ENCODE data around the gene VWA3A. TPM values are rescaled to one million over a fixed set of nuclear protein-coding genes. Genes with fewer than 3 reads are reported as not detected.
"Not testable (repeated sequence)": the region's sequence is repeated elsewhere in the genome, so short reads cannot be mapped to it uniquely, and the experiment has no call there.

VWA3A gene, protein sequence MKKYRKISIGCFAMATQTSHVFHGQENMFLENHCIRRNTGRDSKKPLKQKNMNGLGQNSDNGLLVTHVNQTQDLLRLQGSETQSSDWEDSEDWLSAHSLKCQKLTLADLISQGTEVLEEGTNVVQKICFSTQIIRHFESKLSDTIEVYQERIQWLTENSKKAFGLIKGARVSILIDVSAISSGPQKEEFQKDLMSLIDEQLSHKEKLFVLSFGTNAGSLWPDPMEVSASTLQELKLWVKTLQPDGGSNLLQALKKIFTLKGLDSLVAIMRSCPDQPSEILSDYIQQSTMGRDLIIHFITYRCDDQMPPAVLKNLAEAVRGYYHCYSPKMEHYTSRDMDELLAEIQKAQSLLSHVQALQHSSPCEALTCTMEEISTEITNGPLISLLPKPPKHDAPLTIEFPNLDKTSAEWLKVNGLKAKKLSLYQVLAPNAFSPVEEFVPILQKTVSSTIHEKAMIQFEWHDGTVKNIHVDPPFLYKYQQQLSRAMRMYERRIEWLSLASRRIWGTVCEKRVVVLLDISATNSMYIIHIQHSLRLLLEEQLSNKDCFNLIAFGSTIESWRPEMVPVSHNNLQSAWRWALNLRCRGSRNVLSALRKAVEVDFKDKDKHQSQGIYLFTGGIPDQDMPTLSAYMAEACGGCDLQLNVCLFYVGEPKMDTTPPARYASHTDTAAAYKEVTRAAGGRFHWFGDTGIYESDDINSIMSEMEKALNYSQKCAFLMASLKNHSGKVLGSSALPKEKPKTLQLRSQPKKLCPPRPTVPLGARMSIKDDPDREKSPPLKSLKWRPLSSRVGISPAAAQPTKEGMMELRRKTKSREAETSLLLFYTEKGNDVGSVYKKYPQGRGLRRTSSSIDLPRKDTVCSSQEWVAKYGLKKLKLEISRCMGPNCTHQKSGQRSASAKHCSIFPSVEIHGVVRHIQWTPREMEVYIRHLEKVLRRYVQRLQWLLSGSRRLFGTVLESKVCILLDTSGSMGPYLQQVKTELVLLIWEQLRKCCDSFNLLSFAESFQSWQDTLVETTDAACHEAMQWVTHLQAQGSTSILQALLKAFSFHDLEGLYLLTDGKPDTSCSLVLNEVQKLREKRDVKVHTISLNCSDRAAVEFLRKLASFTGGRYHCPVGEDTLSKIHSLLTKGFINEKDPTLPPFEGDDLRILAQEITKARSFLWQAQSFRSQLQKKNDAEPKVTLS
- not detected for total RNA-seq
- long read RNA-seq, donor 1 = 0 reads
- long read RNA-seq, donor 2 = 0 reads

DNA sequence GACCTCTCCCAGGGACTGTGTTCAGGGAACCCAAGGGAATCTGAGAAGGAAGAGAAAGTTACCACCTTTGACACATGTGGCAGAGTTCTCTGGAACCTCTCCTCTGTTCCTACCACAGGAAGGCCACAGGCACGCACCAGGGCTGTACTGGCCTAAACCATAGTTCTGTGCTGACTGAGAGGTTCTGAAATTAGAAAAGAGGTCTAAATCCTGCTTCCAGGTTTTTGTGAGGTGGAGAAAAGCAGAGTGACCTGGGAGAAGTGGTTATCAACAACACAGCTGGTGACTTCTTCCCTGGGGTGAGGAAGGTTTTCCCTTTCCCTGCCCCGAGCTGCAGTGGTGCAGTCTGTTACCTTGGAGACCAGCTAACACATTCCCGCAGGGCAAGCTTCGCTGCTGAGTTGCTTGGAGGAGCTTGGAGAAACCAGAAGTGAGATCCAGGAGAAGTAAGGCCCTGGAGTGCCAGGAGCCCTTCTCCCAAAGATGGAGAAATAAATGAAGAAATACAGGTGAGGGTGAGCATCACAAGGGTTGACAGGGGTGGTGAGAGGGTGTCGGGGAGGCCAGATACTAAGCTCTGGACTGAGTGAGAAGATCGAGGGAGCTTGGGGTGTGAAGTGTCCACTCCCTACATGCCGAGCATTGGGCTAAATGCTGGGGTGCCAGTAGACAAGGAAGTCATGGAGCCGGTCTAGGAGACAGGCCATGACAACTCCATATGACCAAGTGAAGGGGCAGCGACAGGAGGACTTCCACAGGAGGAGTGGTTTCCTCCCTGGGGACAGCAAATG is at the start of gene VWA3A:
Gene VWA3A (plus strand): TSS at position 399 of the 791 bp plus-strand sequence. CDS start 97 bp downstream, at position 496.
- intact Hi-C loops (cut with DNase I) = no loop called here
- DNase-seq (ENCODE audit: low spot score) = no peak

DNA sequence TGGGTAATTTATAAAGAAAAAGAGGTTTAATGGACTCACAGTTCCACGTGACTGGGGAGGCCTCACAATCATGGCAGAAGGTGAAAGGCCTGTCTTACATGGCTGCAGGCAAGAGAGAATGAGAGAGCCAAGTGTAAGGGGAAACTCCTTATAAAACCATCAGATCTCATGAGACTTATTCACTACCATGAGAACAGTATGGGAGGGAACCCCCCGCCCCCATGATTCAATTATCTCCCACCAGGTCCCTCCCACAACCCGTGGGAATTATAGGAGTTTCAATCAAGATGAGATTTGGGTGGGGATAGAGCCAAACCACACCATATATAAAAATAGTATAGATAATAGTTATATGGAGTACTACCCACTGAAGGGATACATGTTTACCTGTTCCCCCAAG is 48.5 kb upstream of the VWA3A start:
- DNase-seq (ENCODE audit: low spot score); intact Hi-C loops (cut with DNase I): not testable (repeated sequence)

DNA sequence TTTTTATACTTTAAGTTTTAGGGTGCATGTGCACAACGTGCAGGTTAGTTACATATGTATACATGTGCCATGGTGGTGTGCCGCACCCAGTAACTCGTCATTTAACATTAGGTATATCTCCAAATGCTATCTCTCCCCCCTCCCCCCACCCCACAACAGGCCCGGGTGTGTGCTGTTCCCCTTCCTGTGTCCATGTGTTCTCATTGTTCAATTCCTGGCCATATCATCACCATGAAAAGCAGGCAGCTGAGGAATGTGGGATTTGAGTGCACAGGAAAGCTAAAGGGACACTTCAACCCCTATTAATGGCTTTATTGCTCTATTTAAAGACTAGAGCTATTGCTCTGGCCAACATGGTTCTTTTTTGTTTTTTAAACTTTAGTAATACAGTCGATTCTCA is 46.5 kb upstream of the VWA3A start:
- intact Hi-C loops (cut with DNase I); DNase-seq (ENCODE audit: low spot score): not testable (repeated sequence)

DNA sequence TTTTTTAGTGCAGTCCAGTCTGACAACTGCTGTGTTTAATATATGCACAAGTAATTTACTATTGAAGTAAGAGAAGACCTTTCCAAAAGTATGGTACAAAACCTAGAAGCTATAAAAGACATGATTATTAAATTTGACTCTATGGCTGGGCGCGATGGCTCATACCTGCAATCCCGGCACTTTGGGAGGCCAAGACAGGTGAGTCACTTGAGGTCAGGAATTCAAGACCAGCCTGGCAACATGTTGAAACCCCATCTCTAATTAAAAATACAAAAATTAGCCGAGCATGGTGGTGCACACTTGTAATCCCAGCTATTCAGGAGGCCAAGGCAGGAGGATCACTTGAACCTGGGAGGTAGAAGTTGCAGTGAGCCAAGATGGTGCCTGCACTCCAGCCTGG is 41.4 kb upstream of the VWA3A start:
- intact Hi-C loops (cut with DNase I) = no loop called here
- DNase-seq (ENCODE audit: low spot score) = no peak

DNA sequence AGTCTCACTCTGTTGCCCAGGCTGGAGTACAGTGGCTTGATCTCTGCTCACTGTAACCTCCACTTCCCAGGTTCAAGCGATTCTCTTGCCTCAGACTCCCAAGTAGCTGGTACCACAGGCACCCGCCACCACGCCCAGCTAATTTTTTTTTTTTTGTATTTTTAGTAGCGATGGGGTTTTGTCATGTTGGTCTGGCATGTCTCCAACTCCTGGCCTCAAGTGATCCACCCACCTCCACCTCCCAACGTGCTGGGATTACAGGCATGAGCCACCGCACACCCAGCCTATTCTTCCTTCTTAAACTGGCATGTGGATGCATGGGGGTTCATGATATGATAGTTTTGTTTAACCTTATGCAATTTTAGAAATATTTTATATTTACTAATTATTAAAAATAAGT is 39.4 kb upstream of the VWA3A start:
- DNase-seq (ENCODE audit: low spot score) = no peak
- intact Hi-C loops (cut with DNase I) = no loop called here

DNA sequence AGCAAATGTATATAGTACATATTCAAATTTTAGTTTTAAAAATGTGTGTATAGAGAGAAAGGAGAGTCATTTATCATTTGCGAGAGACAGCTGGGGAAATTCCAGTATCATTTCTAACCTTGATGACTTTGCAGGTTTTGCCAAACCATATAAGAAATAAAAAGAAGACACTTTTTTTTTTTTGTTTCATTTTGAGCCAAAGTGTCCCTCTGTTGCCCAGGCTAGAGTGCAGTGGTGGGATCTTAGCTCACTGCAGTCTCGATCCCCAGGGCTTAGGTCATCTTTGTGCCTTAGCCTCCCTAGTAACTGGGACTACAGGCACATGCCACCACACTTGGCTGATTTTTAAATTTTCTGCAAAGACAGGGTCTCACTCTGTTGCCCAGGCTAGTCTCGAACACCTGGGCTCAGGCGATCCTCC is 38.4 kb upstream of the VWA3A start:
- no peak for DNase-seq (ENCODE audit: low spot score)
- intact Hi-C loops (cut with DNase I) = no loop called here

DNA sequence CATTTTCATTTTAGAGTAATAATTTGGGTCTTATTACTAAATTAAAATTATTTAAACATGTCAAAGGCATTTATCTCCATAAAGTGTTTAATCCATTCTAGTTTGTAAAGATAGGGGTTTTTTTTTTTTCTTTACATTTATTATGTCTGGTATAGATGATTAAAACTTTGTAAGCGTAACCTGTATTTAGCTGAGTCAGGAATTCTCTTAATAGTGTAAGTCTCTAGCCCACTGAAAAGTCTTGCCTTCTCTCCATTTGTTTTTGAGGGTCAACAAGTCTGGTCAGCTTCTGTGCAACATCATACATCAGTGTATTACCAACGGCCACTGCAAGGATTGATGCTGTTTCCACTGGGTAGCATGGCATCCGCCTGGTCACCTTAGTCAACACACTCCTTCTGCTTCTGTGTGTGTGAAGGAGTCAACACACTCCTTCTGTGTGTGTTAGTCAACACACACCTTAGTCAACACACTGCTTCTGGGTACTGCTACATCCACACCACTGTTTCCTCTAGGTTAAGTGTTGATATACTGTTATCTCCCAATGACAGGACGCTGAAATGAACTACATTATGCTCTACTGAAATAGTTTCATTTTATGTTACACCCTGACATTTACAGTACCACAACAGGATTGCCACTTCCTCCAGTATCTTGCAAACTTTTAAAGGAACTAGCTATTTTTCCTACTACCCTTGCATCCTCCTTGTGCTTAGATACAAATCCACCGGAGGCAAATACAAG is 37.3 kb upstream of the VWA3A start:
- intact Hi-C loops (cut with DNase I) = no loop called here
- no peak for DNase-seq (ENCODE audit: low spot score)

DNA sequence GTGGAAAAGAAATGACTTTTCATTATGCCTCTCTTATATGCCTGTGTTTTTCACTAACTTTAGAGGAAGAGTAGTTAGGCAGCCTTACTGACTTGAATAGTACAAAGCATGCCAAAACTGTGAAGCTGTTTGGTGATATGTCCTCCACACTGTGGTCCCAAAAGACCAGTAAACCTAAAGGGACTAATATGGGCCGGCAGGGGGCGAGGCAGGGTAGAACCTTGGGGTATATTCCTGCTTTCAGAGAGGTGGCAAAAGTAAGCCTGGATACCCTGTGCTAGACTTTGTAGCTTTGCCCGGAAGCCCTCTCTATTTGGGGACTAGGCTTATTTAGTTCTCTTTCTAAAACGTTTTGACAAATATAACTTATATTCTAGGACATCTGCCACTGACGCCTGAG is 36.5 kb upstream of the VWA3A start:
- no peak for DNase-seq (ENCODE audit: low spot score)
- intact Hi-C loops (cut with DNase I) = no loop called here

DNA sequence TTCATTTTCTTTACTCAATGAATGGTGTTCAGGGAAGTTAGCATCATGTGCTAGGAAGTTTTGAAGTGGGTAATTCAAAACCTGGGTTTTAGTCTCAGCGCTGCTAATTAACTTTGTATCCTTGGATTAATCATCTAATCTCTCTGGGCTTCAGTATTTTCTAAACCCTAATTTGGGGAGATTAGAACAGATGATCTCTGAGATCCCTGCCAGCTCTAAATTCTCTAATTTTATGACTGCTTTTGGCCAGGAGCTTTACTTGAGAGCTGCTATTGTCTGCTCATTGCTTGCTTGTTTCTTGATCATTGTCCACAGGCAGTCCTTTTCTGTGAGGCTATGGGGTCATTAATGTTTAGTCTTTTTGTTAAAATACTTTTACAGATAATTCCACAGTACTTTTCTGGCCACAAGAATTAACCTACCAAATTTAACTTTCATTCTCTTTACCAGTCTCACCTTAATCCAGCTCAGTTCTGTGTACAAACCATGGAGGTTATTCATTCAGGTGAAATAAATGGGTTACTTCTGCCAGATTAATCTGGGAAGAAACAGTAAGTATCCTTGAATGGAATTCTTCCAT is 28.4 kb upstream of the VWA3A start:
- intact Hi-C loops (cut with DNase I) = no loop called here
- no peak for DNase-seq (ENCODE audit: low spot score)

DNA sequence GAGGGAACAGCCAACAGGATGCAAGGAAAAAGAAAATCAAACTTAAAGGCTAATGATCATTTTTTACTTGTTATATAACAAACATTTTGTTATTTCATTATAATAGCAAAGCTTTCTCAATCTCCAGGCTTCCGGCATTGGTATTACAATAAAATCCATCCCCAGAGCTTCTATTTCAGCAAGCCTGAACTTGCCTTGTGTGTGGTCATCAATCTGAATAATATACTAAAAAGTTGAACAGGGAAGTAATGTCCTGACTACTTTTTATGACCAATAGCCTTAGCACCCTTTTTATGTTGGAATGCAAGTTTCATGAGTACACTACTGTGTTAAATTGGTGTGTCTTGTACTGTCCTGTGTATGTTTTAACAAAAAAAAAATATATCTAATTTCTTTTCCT is 27.1 kb upstream of the VWA3A start:
- DNase-seq (ENCODE audit: low spot score) = no peak
- intact Hi-C loops (cut with DNase I) = no loop called here

DNA sequence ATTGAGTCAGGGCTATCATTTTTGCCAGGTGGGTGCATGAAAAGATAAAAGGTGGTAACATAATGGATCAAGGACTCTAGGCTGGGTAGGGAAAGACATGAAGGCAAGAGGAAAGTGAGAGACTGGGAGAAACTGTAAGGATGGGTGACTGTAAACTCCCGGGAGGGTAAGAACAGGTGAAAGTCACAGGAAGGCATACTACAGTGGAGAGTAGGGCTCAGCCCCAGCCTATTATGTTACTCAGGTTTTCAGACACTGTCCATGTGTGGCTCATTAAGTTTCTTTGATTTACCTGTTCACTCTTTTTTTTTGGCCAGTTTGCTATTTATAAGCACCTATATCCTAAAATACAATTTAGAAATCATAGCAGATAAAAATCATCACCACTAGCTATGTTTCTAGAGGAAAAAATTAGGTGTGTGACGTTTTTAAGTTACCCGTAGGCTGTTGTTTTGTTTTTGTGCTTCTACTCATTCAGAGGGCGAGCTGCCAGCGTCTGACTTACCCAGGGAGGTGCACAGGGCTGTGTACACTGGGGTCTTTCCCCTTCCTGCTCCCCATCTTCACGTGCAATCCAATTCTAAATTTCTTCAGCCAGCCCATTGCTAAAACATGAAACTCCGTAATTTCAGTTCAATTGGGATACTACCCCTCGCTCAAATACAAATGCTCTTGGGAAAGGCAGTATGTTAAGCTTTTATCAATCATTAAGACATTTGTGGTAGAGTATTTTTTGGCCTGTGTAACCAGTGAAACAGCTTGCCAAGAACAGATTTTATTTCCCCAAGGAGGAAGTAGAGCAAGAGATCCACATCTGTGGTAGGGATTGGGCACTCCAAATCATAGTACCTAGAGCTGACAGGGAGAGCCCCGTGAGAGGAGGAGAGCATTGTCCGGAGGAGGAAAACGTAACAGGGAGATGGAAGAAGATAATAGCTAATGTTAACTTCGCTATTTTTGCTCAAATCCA is 21.7 kb upstream of the VWA3A start:
- intact Hi-C loops (cut with DNase I) = loop anchor here in 1 of 2 donors (10.0 kb wide), 1 partner anchor 66 kb away; the partner anchor contains the start of genes MOSMO and PDZD9
- DNase-seq (ENCODE audit: low spot score) = no peak

DNA sequence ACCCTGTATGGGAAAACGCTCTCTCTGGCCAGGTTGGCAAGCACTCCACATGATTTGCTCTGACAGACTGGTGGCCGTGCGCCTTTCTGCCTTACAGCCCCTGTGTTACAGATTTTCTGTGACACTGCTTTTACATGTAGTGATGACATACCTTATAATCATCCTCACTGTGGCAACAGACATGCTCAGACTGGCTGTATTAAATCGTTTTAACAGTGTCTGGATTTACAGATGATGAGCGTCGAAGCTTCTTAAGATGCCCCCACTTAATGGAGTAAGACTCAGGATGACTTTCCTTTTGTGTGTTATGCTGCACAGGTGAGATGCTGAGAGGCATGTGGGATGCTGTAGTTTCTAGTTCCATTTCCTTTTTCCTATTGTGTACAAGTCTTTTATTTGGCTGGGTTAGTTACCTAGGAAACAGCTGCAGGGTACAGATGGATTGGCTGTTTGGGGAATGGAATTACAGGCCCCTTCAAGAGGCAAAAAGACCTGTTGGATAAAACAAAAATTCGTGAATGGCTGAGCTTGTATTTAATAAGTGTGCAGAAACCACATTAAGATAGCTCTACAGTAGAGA is 20.9 kb upstream of the VWA3A start:
- intact Hi-C loops (cut with DNase I) = loop anchor here in 1 of 2 donors (10.0 kb wide), 1 partner anchor 67 kb away; the partner anchor contains the start of genes MOSMO and PDZD9
- DNase-seq (ENCODE audit: low spot score) = no peak

DNA sequence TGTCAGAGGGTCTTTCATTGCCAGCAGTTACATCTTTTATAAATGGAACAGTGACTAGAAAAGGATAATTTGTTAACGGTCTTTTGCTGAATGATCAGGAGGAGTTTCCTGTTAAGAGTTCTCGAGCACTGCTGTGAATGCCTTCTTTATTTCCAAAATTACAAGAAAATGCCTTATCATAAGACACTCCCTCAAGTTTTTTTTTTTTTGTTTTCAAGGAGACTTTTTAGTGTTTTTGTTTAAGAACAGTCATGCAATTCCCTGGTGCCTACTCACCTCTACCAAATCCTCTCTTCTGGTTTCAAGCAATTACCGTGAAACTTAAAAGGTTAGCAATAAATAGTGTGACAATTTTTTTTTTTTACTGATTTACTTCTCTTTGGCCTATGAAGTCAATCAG is 19.0 kb upstream of the VWA3A start:
- intact Hi-C loops (cut with DNase I) = loop anchor here in 1 of 2 donors (10.0 kb wide), 1 partner anchor 69 kb away; the partner anchor contains the start of genes MOSMO and PDZD9

DNA sequence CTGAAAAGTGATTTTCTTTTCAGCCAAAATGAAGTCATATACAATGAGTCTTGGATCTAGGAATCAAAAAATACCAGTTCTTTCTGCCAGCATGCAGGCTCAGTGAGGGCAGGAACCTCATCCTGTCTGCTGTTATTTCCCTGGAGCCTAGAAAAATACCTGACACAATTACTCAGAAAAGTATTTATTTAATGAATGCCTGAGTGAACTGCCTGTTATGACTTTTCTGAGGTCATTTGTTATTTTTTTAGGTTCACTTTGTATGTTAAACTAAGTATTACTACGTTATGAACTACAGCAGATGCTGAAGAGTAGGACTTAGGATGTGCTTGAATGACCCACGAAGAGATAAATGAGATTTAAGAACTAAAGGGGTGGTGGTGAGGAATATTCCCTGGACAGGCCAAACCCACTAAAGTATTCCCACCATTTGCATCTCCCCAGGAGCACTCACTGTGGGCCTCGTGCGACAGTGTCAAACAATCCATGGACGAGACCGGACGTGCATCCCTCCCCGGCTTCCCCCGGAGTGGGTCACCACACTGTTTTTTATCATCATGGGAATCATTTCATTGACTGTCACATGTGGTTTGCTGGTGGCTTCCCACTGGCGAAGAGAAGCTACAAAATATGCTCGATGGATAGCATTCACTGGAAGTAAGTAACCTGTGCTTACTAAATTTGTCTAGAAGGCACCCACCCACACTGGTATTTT is 17.1 kb upstream of the VWA3A start:
- intact Hi-C loops (cut with DNase I) = loop anchor here (5.0 to 10.0 kb wide), 2 partner anchors 70 to 73 kb away; partner anchors contain the start of genes PDZD9 (in 2 of the 2) and MOSMO (in 1 of the 2)
- DNase-seq (ENCODE audit: low spot score) = no peak

More for the DNA sequence above, 19.0 kb upstream of the VWA3A start:
- no peak for DNase-seq (ENCODE audit: low spot score)

DNA sequence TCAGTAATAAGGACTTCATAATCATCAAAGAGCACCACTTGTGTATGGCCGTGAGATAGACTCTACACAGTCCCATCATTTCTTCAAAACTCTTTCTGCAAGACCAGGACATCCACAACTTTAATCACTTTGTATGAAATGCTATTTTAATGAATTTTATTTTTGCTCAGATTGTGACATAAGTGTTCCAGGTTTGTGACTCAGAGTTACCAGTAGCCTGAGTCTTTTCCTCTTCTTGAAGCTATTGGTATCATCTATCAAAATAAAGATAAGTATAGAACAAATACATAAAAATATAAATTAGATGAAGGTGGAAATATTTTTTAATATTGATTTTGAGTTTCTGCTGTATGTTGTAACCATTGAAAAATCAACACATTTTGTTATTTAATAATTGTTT is 16.6 kb upstream of the VWA3A start:
- no peak for DNase-seq (ENCODE audit: low spot score)
- intact Hi-C loops (cut with DNase I) = loop anchor here (5.0 to 10.0 kb wide), 2 partner anchors 71 to 73 kb away; partner anchors contain the start of genes PDZD9 (in 2 of the 2) and MOSMO (in 1 of the 2)

All from posterior vena cava (tissue), 2 donors.